ENCODE data around the gene PLEKHG4. TPM values are rescaled to one million over a fixed set of nuclear protein-coding genes. Genes with fewer than 3 reads are reported as not detected.

Gene PLEKHG4
- total RNA-seq, 1 experiment from 2014 or later, result 5.9 TPM

DNA sequence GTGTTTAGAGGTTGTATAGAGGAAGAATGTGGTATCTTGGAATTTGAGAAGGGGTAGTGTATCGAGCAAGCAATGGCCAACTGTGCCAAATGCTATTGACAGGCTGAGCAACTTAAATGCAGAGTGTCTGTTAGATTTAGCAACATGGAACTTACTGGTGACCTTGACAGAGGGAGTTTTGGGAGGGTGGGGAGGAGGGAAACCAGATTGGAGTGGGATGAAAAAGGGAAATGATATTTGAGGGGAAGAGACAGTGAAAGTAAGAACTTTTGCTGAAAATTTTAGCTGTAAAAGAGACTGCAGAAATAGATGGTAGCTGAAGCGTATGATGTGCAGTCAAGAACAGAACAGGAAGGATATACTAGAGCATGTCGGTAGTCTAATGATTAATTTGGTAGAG, 48.4 kb downstream of the PLEKHG4 start:
- peaks cover 3% of the 10 kb centered on the region; the same call in 1 of the 2 replicates for H3K9me3 Mint-ChIP-seq
- H3K36me3 Mint-ChIP-seq, result no peaks in the 10 kb centered on the region
- H3K4me3 Mint-ChIP-seq, result no peak overlapping the region
- DNase-seq (ENCODE audit: low spot score) (no peak), ATAC-seq (no peak)
- CTCF ChIA-PET, result interaction anchor here (0.6 to 4.4 kb wide), 21 partner anchors 11 to 186 kb away, joined by 3 to 74 read pairs (median 10); partner anchors contain the start of genes FHOD1, SLC9A5, TPPP3 and ZDHHC1
- peaks cover 48% of the 10 kb centered on the region for H3K27me3 Mint-ChIP-seq (ENCODE audit: low read depth)
- POLR2A ChIA-PET, result interaction anchor here (0.6 to 1.4 kb wide), 2 partner anchors 11 to 66 kb away, joined by 3 to 4 read pairs; no protein-coding TSS in a partner anchor
- TF ChIP-seq, protein P1, sequence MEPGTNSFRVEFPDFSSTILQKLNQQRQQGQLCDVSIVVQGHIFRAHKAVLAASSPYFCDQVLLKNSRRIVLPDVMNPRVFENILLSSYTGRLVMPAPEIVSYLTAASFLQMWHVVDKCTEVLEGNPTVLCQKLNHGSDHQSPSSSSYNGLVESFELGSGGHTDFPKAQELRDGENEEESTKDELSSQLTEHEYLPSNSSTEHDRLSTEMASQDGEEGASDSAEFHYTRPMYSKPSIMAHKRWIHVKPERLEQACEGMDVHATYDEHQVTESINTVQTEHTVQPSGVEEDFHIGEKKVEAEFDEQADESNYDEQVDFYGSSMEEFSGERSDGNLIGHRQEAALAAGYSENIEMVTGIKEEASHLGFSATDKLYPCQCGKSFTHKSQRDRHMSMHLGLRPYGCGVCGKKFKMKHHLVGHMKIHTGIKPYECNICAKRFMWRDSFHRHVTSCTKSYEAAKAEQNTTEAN (CRISPR knock-in tag; IDR thresholded peaks at IDR 0.05), result no peak
- TF ChIP-seq PRRX2 (CRISPR knock-in tag; IDR thresholded peaks at IDR 0.05) (no peak), MXD4 (CRISPR knock-in tag; IDR thresholded peaks at IDR 0.05; ENCODE audit: borderline replicate concordance) (no peak), SMAD4 (CRISPR knock-in tag; IDR thresholded peaks at IDR 0.05) (no peak), CREB1 (CRISPR knock-in tag; IDR thresholded peaks at IDR 0.05) (no peak), KAT7 (CRISPR knock-in tag; IDR thresholded peaks at IDR 0.05; ENCODE audit: borderline replicate concordance) (no peak), NFATC4 (CRISPR knock-in tag; IDR thresholded peaks at IDR 0.05) (no peak)
- TF ChIP-seq, protein P2, sequence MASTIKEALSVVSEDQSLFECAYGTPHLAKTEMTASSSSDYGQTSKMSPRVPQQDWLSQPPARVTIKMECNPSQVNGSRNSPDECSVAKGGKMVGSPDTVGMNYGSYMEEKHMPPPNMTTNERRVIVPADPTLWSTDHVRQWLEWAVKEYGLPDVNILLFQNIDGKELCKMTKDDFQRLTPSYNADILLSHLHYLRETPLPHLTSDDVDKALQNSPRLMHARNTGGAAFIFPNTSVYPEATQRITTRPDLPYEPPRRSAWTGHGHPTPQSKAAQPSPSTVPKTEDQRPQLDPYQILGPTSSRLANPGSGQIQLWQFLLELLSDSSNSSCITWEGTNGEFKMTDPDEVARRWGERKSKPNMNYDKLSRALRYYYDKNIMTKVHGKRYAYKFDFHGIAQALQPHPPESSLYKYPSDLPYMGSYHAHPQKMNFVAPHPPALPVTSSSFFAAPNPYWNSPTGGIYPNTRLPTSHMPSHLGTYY (CRISPR knock-in tag; IDR thresholded peaks at IDR 0.05), result no peak
- TF ChIP-seq, protein P3, sequence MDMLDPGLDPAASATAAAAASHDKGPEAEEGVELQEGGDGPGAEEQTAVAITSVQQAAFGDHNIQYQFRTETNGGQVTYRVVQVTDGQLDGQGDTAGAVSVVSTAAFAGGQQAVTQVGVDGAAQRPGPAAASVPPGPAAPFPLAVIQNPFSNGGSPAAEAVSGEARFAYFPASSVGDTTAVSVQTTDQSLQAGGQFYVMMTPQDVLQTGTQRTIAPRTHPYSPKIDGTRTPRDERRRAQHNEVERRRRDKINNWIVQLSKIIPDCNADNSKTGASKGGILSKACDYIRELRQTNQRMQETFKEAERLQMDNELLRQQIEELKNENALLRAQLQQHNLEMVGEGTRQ (CRISPR knock-in tag; IDR thresholded peaks at IDR 0.05), result no peak
- TF ChIP-seq, protein P4, sequence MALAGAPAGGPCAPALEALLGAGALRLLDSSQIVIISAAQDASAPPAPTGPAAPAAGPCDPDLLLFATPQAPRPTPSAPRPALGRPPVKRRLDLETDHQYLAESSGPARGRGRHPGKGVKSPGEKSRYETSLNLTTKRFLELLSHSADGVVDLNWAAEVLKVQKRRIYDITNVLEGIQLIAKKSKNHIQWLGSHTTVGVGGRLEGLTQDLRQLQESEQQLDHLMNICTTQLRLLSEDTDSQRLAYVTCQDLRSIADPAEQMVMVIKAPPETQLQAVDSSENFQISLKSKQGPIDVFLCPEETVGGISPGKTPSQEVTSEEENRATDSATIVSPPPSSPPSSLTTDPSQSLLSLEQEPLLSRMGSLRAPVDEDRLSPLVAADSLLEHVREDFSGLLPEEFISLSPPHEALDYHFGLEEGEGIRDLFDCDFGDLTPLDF (CRISPR knock-in tag; IDR thresholded peaks at IDR 0.05), result no peak
- TF ChIP-seq, protein P5, sequence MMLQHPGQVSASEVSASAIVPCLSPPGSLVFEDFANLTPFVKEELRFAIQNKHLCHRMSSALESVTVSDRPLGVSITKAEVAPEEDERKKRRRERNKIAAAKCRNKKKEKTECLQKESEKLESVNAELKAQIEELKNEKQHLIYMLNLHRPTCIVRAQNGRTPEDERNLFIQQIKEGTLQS (CRISPR knock-in tag; conservative IDR thresholded peaks at IDR 0.05), result no peak
- TF ChIP-seq, protein P6, sequence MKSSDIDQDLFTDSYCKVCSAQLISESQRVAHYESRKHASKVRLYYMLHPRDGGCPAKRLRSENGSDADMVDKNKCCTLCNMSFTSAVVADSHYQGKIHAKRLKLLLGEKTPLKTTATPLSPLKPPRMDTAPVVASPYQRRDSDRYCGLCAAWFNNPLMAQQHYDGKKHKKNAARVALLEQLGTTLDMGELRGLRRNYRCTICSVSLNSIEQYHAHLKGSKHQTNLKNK (CRISPR knock-in tag; IDR thresholded peaks at IDR 0.05), result no peak
- TF ChIP-seq, protein P7, sequence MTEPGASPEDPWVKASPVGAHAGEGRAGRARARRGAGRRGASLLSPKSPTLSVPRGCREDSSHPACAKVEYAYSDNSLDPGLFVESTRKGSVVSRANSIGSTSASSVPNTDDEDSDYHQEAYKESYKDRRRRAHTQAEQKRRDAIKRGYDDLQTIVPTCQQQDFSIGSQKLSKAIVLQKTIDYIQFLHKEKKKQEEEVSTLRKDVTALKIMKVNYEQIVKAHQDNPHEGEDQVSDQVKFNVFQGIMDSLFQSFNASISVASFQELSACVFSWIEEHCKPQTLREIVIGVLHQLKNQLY (CRISPR knock-in tag; IDR thresholded peaks at IDR 0.05), result no peak
- H3K27ac Mint-ChIP-seq, result no peak overlapping the region
- peaks cover 3% of the 10 kb centered on the region for H3K4me1 Mint-ChIP-seq

DNA sequence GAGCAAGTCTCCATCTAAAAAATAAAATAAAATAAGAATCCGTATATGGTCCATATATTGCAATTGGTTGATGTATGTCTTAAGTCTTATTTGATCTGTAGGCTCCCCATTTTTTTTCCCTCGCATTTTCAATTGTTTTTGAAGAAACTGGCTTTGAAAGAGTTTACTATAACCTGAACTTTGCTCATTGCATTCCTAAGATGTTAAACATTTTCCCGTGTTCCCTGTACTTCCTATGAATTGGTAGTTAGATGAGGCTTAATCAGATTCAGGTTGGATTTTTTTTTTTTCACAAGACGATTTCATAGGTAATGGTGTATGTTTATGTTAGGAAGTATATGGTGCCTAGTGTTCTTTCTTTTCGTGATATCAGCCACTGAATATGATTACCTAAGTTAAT, 50.6 kb downstream of the PLEKHG4 start:
- ChIA-PET CTCF (interaction anchor here (1.0 to 1.2 kb wide), 2 partner anchors 45 to 63 kb away, joined by 3 to 6 read pairs; partner anchors contain the start of gene TPPP3), POLR2A (no interaction called here)
- H3K27ac Mint-ChIP-seq, result no peak overlapping the region
- ATAC-seq (no peak), DNase-seq (ENCODE audit: low spot score) (no peak)
- TF ChIP-seq ETV6 (CRISPR knock-in tag; IDR thresholded peaks at IDR 0.05), result no peak
- no peak for TF ChIP-seq IRF2 (CRISPR knock-in tag; IDR thresholded peaks at IDR 0.05; ENCODE audit: borderline replicate concordance, low read depth)
- no peak for TF ChIP-seq CBFB (CRISPR knock-in tag; IDR thresholded peaks at IDR 0.05; ENCODE audit: low read depth)
- TF ChIP-seq GABPB1 (CRISPR knock-in tag; IDR thresholded peaks at IDR 0.05), result no peak
- no peak for TF ChIP-seq ZNF263 (CRISPR knock-in tag; IDR thresholded peaks at IDR 0.05; ENCODE audit: low read depth)
- TF ChIP-seq, protein P2 (CRISPR knock-in tag; IDR thresholded peaks at IDR 0.05), result no peak
- TF ChIP-seq NR2C2 (CRISPR knock-in tag; IDR thresholded peaks at IDR 0.05), result no peak
- TF ChIP-seq, protein P8, sequence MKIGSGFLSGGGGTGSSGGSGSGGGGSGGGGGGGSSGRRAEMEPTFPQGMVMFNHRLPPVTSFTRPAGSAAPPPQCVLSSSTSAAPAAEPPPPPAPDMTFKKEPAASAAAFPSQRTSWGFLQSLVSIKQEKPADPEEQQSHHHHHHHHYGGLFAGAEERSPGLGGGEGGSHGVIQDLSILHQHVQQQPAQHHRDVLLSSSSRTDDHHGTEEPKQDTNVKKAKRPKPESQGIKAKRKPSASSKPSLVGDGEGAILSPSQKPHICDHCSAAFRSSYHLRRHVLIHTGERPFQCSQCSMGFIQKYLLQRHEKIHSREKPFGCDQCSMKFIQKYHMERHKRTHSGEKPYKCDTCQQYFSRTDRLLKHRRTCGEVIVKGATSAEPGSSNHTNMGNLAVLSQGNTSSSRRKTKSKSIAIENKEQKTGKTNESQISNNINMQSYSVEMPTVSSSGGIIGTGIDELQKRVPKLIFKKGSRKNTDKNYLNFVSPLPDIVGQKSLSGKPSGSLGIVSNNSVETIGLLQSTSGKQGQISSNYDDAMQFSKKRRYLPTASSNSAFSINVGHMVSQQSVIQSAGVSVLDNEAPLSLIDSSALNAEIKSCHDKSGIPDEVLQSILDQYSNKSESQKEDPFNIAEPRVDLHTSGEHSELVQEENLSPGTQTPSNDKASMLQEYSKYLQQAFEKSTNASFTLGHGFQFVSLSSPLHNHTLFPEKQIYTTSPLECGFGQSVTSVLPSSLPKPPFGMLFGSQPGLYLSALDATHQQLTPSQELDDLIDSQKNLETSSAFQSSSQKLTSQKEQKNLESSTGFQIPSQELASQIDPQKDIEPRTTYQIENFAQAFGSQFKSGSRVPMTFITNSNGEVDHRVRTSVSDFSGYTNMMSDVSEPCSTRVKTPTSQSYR (CRISPR knock-in tag; IDR thresholded peaks at IDR 0.05), result no peak
- no peak for TF ChIP-seq CREM (CRISPR knock-in tag; IDR thresholded peaks at IDR 0.05)
- TF ChIP-seq, protein P3 (CRISPR knock-in tag; IDR thresholded peaks at IDR 0.05), result no peak
- no peak for TF ChIP-seq TEAD4 (CRISPR knock-in tag; IDR thresholded peaks at IDR 0.05)
- no peak for TF ChIP-seq SMAD3 (CRISPR knock-in tag; IDR thresholded peaks at IDR 0.05; ENCODE audit: borderline replicate concordance)
- TF ChIP-seq ZNF121 (CRISPR knock-in tag; IDR thresholded peaks at IDR 0.05), result no peak
- TF ChIP-seq TCF7 (CRISPR knock-in tag; IDR thresholded peaks at IDR 0.05; ENCODE audit: low read depth), result no peak
- peaks cover 34% of the 10 kb centered on the region for H3K27me3 Mint-ChIP-seq (ENCODE audit: low read depth)
- no peak overlapping the region for H3K4me3 Mint-ChIP-seq
- peaks cover 6% of the 10 kb centered on the region for H3K36me3 Mint-ChIP-seq
- H3K9me3 Mint-ChIP-seq, result peaks cover 8% of the 10 kb centered on the region
- H3K4me1 Mint-ChIP-seq, result peaks cover 3% of the 10 kb centered on the region
